B cell (primary cell): Measurements from ENCODE around the gene MOSPD3. TPM values are rescaled to one million over a fixed set of nuclear protein-coding genes. Genes with fewer than 3 reads are reported as not detected.

Experiments used
- ATAC-seq: fragments of 200-7000 bp; cut with Tn5 transposase; one replicate; pipeline ENCODE4 v1.10.0; 2021; ENCODE audit warnings: low read depth, mild to moderate bottlenecking, moderate number of reproducible peaks, moderate library complexity
- CTCF ChIA-PET: fragments of 350-600 bp; sonication (Branson Sonifier 250); formaldehyde crosslinking; loops from one replicate; lab custom pipeline; 2021; ENCODE audit warnings: antibody characterized with exemption, inconsistent platforms; lab: Charles Lee
- POLR2A ChIA-PET: fragments of 350-600 bp; sonication (Branson Sonifier 250); formaldehyde crosslinking; loops from one replicate; lab custom pipeline; 2021; ENCODE audit warnings: antibody characterized with exemption; lab: Charles Lee
- DNase-seq: peaks from one replicate; pipeline ENCODE4 v3.0.0; 2013
- H2AFZ ChIP-seq: 2 replicates; pipeline ENCODE4 v1.6.1; 2012; ENCODE audit warnings: mild to moderate bottlenecking, low read depth, low read length; ENCODE audit not compliant: insufficient read depth, poor library complexity, severe bottlenecking
- H3K27ac ChIP-seq, 2 donors: 1 replicate in 1 of 2; 2 replicates in 1 of 2; pipeline ENCODE4 v1.5.1; 2012 to 2013; ENCODE audit warnings: low read length in 2 of 2, mild to moderate bottlenecking in 2 of 2, moderate library complexity in 1 of 2
- H3K27me3 ChIP-seq, 4 experiments: fragments of 200-600 bp in 1 of 4; sonication (generic) in 1 of 4; replicated peaks in 1 of 4; 1 replicate in 2 of 4; 2 replicates in 2 of 4; pipeline versions ENCODE4 v1.6.1 to v1.7.0; 2013 to 2016; ENCODE audit warnings: low read length in 3 of 4, mild to moderate bottlenecking in 2 of 4, mixed read lengths in 1 of 4, moderate library complexity in 1 of 4; ENCODE audit not compliant: insufficient read depth in 4 of 4, control insufficient read depth in 3 of 4; ENCODE audit errors: control extremely low read depth in 1 of 4
- H3K36me3 ChIP-seq, 2 experiments: replicated peaks in 1 of 2; 1 replicate in 1 of 2; 2 replicates in 1 of 2; pipeline versions ENCODE4 v1.6.1 to v1.7.1; 2013; ENCODE audit warnings: low read length in 1 of 2; ENCODE audit not compliant: insufficient read depth in 2 of 2, control insufficient read depth in 1 of 2; ENCODE audit errors: control extremely low read depth in 1 of 2, extremely low read depth in 1 of 2
- H3K4me1 ChIP-seq, 2 donors: fragments of 200-600 bp in 1 of 2; sonication (generic) in 1 of 2; 1 replicate in 1 of 2; 2 replicates in 1 of 2; pipeline versions ENCODE4 v1.5.1 to v1.6.1; 2013 to 2017; ENCODE audit warnings: low read length in 2 of 2; ENCODE audit not compliant: control insufficient read depth in 2 of 2, insufficient read depth in 2 of 2
- H3K4me2 ChIP-seq: replicated peaks from 2 replicates; pipeline ENCODE3; 2012; ENCODE audit warnings: mild to moderate bottlenecking, low read depth, low read length; ENCODE audit not compliant: poor library complexity, severe bottlenecking
- H3K4me3 ChIP-seq, 5 experiments: fragments of 200-600 bp in 1 of 5; sonication (generic) in 1 of 5; 1 replicate in 3 of 5; 2 replicates in 2 of 5; pipeline versions ENCODE4 v1.5.1 to v1.7.0; 2011 to 2016; ENCODE audit warnings: low read length in 4 of 5, mild to moderate bottlenecking in 4 of 5, low read depth in 2 of 5, control low read depth in 1 of 5, moderate library complexity in 1 of 5; ENCODE audit not compliant: insufficient read depth in 1 of 5; ENCODE audit errors: control extremely low read depth in 1 of 5, extremely low read depth in 1 of 5
- H3K79me2 ChIP-seq: fragments of 200-600 bp; sonication (generic); one replicate; pipeline ENCODE4 v1.6.0; 2016; ENCODE audit warnings: low read length; ENCODE audit not compliant: control insufficient read depth, insufficient read depth
- H3K9ac ChIP-seq: fragments of 200-600 bp; sonication (generic); 2 replicates; pipeline ENCODE4 v1.6.1; 2017; ENCODE audit warnings: mild to moderate bottlenecking, low read length, moderate library complexity
- H3K9me3 ChIP-seq, 3 donors: one replicate each; pipeline versions ENCODE4 v1.6.1 to v1.7.1; 2013; ENCODE audit warnings: low read length in 2 of 3; ENCODE audit not compliant: control insufficient read depth in 2 of 3, insufficient read depth in 1 of 3; ENCODE audit errors: control extremely low read depth in 1 of 3
- H4K20me1 ChIP-seq: 2 replicates; pipeline ENCODE4 v1.6.0; 2012; ENCODE audit warnings: mild to moderate bottlenecking, low read length; ENCODE audit not compliant: insufficient read depth, control insufficient read depth, poor library complexity, severe bottlenecking
- H3K27ac Mint-ChIP-seq: one replicate; pipeline ENCODE4 v1.8.0; 2021; ENCODE audit warnings: mixed read lengths
- H3K27me3 Mint-ChIP-seq: one replicate; pipeline ENCODE4 v1.8.0; 2021; ENCODE audit warnings: mixed read lengths
- H3K4me1 Mint-ChIP-seq: one replicate; pipeline ENCODE4 v1.8.0; 2021; ENCODE audit warnings: mixed read lengths
- H3K4me3 Mint-ChIP-seq: one replicate; pipeline ENCODE4 v1.8.0; 2021; ENCODE audit warnings: mixed read lengths
- H3K9me3 Mint-ChIP-seq: one replicate; pipeline ENCODE4 v1.8.0; 2022; ENCODE audit warnings: mixed read lengths; ENCODE audit not compliant: insufficient read depth
- CTCF ChIP-seq: fragments of 200-600 bp; IDR thresholded peaks from one replicate; pipeline ENCODE4 v1.8.0; 2022; ENCODE audit warnings: antibody characterized with exemption, mild to moderate bottlenecking
- EZH2 ChIP-seq: IDR thresholded peaks from 2 replicates; pipeline ENCODE4 v1.6.1; 2012; ENCODE audit warnings: borderline replicate concordance, low read depth, mild to moderate bottlenecking, moderate library complexity, low read length; ENCODE audit not compliant: insufficient read depth, poor library complexity, severe bottlenecking
- WGBS: methylation state at CpG from one replicate; pipeline ENCODE4 v1.1.5; 2013; ENCODE audit warnings: missing lambda C conversion rate; ENCODE audit not compliant: insufficient coverage; 5-methylcytosine and 5-hydroxymethylcytosine counted together
- intact Hi-C: fragments of 100-400 bp; cut with micrococcal nuclease; formaldehyde crosslinking; loops from one replicate; pipeline ENCODE4 v1.10.0; 2022
- polyA plus RNA-seq: library from polyadenylated mRNA; depleted of rRNA; stranded (reverse); fragments of >200 nt; gene quantifications from 2 replicates; pipeline ENCODE4 v1.2.3, GENCODE V29; 2012
- total RNA-seq, 2 donors: library from RNA; stranded (reverse); fragments of 120-200 nt in 1 of 2; gene quantifications; 1 replicate in 1 of 2; 2 replicates in 1 of 2; pipeline versions ENCODE4 v1.2.3 to v1.2.4, GENCODE V29; 2013 to 2022

The MOSPD3 gene
- total and polyA plus RNA-seq, 2 donors (not counting 1 experiment from before 2014, with no cell fraction given), result 18.8 to 19.2 TPM

GRCh38 chr7:100595188-100595587 lies 17.2 kb upstream of the MOSPD3 start:
- Histone ChIP-seq H3K27ac (no peak overlapping the region), H3K79me2 (no peaks in the 10 kb centered on the region), H2AFZ (no peak overlapping the region), H3K9ac (no peak overlapping the region), H3K36me3 (no peaks in the 10 kb centered on the region), H3K4me1 (no peaks in the 10 kb centered on the region), H4K20me1 (no peaks in the 10 kb centered on the region), H3K4me2 (no peak overlapping the region), H3K4me3 (no peak overlapping the region), H3K9me3 (no peaks in the 10 kb centered on the region), H3K27me3 (peaks cover 0 to 19% (median 5%) of the 10 kb centered on the region in 4 experiments)
- WGBS, result 93% methylated on average over 4 of the region's 7 CpGs
- H3K27me3 Mint-ChIP-seq, result peaks cover 17% of the 10 kb centered on the region
- H3K27ac Mint-ChIP-seq, result no peak overlapping the region
- ATAC-seq, result no peak
- no peaks in the 10 kb centered on the region for H3K4me1 Mint-ChIP-seq
- intact Hi-C loops, result no loop called here
- ChIA-PET POLR2A (no interaction called here), CTCF (no interaction called here)
- DNase-seq, result no peak
- no peak overlapping the region for H3K4me3 Mint-ChIP-seq
- TF ChIP-seq EZH2 (no peak), CTCF (no peak)
- no peaks in the 10 kb centered on the region for H3K9me3 Mint-ChIP-seq

DNA sequence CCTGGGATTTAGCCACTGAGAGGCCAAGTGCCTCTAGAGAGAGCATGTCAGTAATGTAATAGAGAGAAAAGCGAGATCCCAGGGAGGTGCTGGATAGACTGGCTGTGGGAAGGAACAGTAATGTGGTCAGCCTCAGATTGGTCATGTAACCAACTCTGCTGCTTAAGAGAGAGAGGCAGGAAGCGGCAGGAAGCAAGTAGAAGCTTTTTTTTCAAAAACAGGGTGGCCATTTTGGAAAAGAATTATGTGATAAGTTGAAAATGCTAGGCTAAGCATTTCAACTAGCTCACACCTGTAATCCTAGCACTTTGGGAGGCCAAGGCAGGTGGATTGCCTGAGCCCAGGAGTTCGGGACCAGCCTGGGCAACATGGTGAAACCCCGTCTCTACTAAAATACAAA lies 13.9 kb upstream of the MOSPD3 start:
- POLR2A ChIA-PET, result interaction anchor here (0.7 kb wide), 1 partner anchor 94 kb away, joined by 4 read pairs; no protein-coding TSS in a partner anchor
- TF ChIP-seq CTCF (no peak), EZH2 (no peak)
- CTCF ChIA-PET, result interaction anchor here (0.6 to 0.8 kb wide), 2 partner anchors 39 to 82 kb away, joined by 3 to 5 read pairs; no protein-coding TSS in a partner anchor
- H3K4me3 ChIP-seq, result no peak overlapping the region
- H3K4me2 ChIP-seq, result no peak overlapping the region
- no peak overlapping the region for H3K4me3 Mint-ChIP-seq
- H4K20me1 ChIP-seq, result no peaks in the 10 kb centered on the region
- no peak overlapping the region for H3K27ac ChIP-seq
- H3K36me3 ChIP-seq, result no peaks in the 10 kb centered on the region
- no peak overlapping the region for H3K9ac ChIP-seq
- H3K27ac Mint-ChIP-seq, result no peak overlapping the region
- 82% methylated on average over 3 of the region's 4 CpGs for WGBS
- H3K9me3 Mint-ChIP-seq, result no peaks in the 10 kb centered on the region
- no peaks in the 10 kb centered on the region for H3K9me3 ChIP-seq
- no peaks in the 10 kb centered on the region for H3K4me1 Mint-ChIP-seq
- ATAC-seq, result no peak
- H3K79me2 ChIP-seq, result no peaks in the 10 kb centered on the region
- peaks cover 0 to 3% of the 10 kb centered on the region in 2 donors for H3K4me1 ChIP-seq
- H3K27me3 ChIP-seq, result no peaks in the 10 kb centered on the region
- no peaks in the 10 kb centered on the region for H3K27me3 Mint-ChIP-seq
- no peak for DNase-seq
- H2AFZ ChIP-seq, result no peak overlapping the region
- intact Hi-C loops, result no loop called here
